Measurements from ENCODE around the gene XXYLT1. TPM values are rescaled to one million over a fixed set of nuclear protein-coding genes. Genes with fewer than 3 reads are reported as not detected.

The XXYLT1 gene
- total and polyA plus RNA-seq, 9 of the 15 experiments (the other 6 are each of a cell fraction or from before 2014, with no cell fraction given), result 1.9 to 18.9 (median 15.0) TPM

DNA sequence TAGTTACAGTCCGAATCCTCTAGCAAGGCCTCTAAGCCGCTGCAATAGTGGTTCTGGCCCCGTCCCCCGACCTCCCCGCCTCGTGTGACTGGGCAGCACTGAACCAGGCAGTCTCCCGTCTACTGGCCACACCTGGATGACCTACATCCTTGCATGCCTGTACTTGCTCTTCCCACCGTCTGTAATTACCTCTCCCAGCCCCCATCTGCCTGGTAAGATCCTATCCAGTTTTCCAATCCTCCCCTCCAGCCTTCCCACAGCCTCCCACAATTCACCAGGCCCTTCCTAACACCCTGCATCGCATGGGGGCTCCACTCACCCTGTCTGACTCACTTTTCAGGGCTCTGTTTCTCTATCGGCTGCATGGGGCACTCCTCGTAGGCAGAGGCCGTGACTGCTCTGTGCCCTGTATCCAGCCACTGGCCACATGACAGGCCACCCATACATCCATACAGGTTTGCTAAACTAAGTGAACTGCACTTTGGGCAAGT lies 32.8 kb downstream of the XXYLT1 start:
- Histone ChIP-seq H3K36me3 (ENCODE audit: control insufficient read depth, insufficient read depth, low read length) (peaks cover 7% of the 10 kb centered on the region; the same call in 1 of the 3 replicates), H3K4me3 (no peak overlapping the region), H3K9me3 (replicated peaks; ENCODE audit: control insufficient read depth, insufficient read depth, low read depth, low read length) (peaks cover 9% of the 10 kb centered on the region; the same call in 1 of the 2 replicates), H3K27ac (ENCODE audit: extremely low read depth, low read depth, low read length) (no peak overlapping the region), H3K4me1 (replicated peaks in 1 of 2; ENCODE audit: control insufficient read depth in 2 of 2, insufficient read depth in 2 of 2, low read length in 2 of 2) (no peaks in the 10 kb centered on the region), H3K4me2 (ENCODE audit: insufficient read depth, low read length) (no peak overlapping the region), H3K79me2 (ENCODE audit: control insufficient read depth, insufficient read depth, low read length) (no peaks in the 10 kb centered on the region), H3K27me3 (ENCODE audit: control insufficient read depth in 2 of 2, insufficient read depth in 2 of 2, low read length in 2 of 2) (no peaks in the 10 kb centered on the region), H2AFZ (ENCODE audit: low read depth, low read length) (no peak overlapping the region), H3K9me1 (ENCODE audit: control insufficient read depth, insufficient read depth, low read length) (no peaks in the 10 kb centered on the region), H3K9ac (ENCODE audit: insufficient read depth in 1 of 2, low read depth in 2 of 2, low read length in 2 of 2) (no peak overlapping the region), H4K20me1 (replicated peaks; ENCODE audit: control insufficient read depth, insufficient read depth, low read length) (no peaks in the 10 kb centered on the region)
- no peak for DNase-seq (ENCODE audit: extremely low read depth in 1 of 4, low spot score in 3 of 4)
- WGBS (ENCODE audit: insufficient coverage, low coverage, missing lambda C conversion rate), result 94% methylated on average over 12 of the region's 12 CpGs
- ChIA-PET POLR2A (no interaction called here), CTCF (ENCODE audit: low intra/inter-chr PET ratio) (no interaction called here)
- no peak for ATAC-seq
- intact Hi-C loops (cut with micrococcal nuclease), result no loop called here
- no TSS peak for BruUV-seq (replicated peaks)
- FAIRE-seq, result no peak
- in situ Hi-C loops (cut with MboI), result no loop called here
- TF ChIP-seq, protein P1, sequence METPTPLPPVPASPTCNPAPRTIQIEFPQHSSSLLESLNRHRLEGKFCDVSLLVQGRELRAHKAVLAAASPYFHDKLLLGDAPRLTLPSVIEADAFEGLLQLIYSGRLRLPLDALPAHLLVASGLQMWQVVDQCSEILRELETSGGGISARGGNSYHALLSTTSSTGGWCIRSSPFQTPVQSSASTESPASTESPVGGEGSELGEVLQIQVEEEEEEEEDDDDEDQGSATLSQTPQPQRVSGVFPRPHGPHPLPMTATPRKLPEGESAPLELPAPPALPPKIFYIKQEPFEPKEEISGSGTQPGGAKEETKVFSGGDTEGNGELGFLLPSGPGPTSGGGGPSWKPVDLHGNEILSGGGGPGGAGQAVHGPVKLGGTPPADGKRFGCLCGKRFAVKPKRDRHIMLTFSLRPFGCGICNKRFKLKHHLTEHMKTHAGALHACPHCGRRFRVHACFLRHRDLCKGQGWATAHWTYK (CRISPR knock-in tag; IDR thresholded peaks at IDR 0.05), result no peak

GRCh38 chr3:195236801-195237570 lies 34.0 kb downstream of the XXYLT1 start:
- H3K4me1 ChIP-seq (replicated peaks in 1 of 2; ENCODE audit: control insufficient read depth in 2 of 2, insufficient read depth in 2 of 2, low read length in 2 of 2), result no peaks in the 10 kb centered on the region
- no peak overlapping the region for H3K4me3 ChIP-seq
- 93% methylated on average over 10 of the region's 10 CpGs for WGBS (ENCODE audit: insufficient coverage, low coverage, missing lambda C conversion rate)
- H3K79me2 ChIP-seq (ENCODE audit: control insufficient read depth, insufficient read depth, low read length), result no peaks in the 10 kb centered on the region
- no peak overlapping the region for H3K4me2 ChIP-seq (ENCODE audit: insufficient read depth, low read length)
- DNase-seq (ENCODE audit: extremely low read depth in 1 of 4, low spot score in 3 of 4) (no peak), ATAC-seq (no peak), FAIRE-seq (no peak)
- no peaks in the 10 kb centered on the region for H3K9me1 ChIP-seq (ENCODE audit: control insufficient read depth, insufficient read depth, low read length)
- intact Hi-C loops (cut with micrococcal nuclease) (no loop called here), in situ Hi-C loops (cut with MboI) (no loop called here)
- BruUV-seq (replicated peaks), result no TSS peak
- H3K27me3 ChIP-seq (ENCODE audit: control insufficient read depth in 2 of 2, insufficient read depth in 2 of 2, low read length in 2 of 2), result no peaks in the 10 kb centered on the region
- ChIA-PET CTCF (ENCODE audit: low intra/inter-chr PET ratio) (no interaction called here), POLR2A (interaction anchor here (1.1 kb wide), 1 partner anchor 14 kb away, joined by 3 read pairs; no protein-coding TSS in a partner anchor)
- no peak overlapping the region for H3K27ac ChIP-seq (ENCODE audit: extremely low read depth, low read depth, low read length)
- peaks cover 9% of the 10 kb centered on the region; the same call in 1 of the 2 replicates for H3K9me3 ChIP-seq (replicated peaks; ENCODE audit: control insufficient read depth, insufficient read depth, low read depth, low read length)
- H2AFZ ChIP-seq (ENCODE audit: low read depth, low read length), result no peak overlapping the region
- H3K9ac ChIP-seq (ENCODE audit: insufficient read depth in 1 of 2, low read depth in 2 of 2, low read length in 2 of 2), result no peak overlapping the region
- H3K36me3 ChIP-seq (ENCODE audit: control insufficient read depth, insufficient read depth, low read length), result peaks cover 7% of the 10 kb centered on the region; the same call in 1 of the 3 replicates
- no peaks in the 10 kb centered on the region for H4K20me1 ChIP-seq (replicated peaks; ENCODE audit: control insufficient read depth, insufficient read depth, low read length)
- no peak for TF ChIP-seq BCL6 (CRISPR knock-in tag; IDR thresholded peaks at IDR 0.05)
- TF ChIP-seq PATZ1 (CRISPR knock-in tag; IDR thresholded peaks at IDR 0.05; ENCODE audit: borderline replicate concordance), result no peak
- TF ChIP-seq ZNF239 (CRISPR knock-in tag; IDR thresholded peaks at IDR 0.05), result no peak
- TF ChIP-seq MCM7 (IDR thresholded peaks at IDR 0.05), result no peak
- no peak for TF ChIP-seq ZNF57 (CRISPR knock-in tag; IDR thresholded peaks at IDR 0.05)
- no peak for TF ChIP-seq SREBF1 (IDR thresholded peaks at IDR 0.05; ENCODE audit: borderline replicate concordance, low read depth, low read length)
- TF ChIP-seq, protein P2, sequence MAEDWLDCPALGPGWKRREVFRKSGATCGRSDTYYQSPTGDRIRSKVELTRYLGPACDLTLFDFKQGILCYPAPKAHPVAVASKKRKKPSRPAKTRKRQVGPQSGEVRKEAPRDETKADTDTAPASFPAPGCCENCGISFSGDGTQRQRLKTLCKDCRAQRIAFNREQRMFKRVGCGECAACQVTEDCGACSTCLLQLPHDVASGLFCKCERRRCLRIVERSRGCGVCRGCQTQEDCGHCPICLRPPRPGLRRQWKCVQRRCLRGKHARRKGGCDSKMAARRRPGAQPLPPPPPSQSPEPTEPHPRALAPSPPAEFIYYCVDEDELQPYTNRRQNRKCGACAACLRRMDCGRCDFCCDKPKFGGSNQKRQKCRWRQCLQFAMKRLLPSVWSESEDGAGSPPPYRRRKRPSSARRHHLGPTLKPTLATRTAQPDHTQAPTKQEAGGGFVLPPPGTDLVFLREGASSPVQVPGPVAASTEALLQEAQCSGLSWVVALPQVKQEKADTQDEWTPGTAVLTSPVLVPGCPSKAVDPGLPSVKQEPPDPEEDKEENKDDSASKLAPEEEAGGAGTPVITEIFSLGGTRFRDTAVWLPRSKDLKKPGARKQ (CRISPR knock-in tag; IDR thresholded peaks at IDR 0.05), result no peak
- no peak for TF ChIP-seq MTA2 (IDR thresholded peaks at IDR 0.05; ENCODE audit: low read depth)

All from K562 (cell line).